SIG-M5 (cell line): ENCODE data around the gene METTL13.

Experiments used
- DNase-seq: peaks from one replicate; lab custom pipeline; 2025; lab: John Stamatoyannopoulos, UW

METTL13 gene

DNA sequence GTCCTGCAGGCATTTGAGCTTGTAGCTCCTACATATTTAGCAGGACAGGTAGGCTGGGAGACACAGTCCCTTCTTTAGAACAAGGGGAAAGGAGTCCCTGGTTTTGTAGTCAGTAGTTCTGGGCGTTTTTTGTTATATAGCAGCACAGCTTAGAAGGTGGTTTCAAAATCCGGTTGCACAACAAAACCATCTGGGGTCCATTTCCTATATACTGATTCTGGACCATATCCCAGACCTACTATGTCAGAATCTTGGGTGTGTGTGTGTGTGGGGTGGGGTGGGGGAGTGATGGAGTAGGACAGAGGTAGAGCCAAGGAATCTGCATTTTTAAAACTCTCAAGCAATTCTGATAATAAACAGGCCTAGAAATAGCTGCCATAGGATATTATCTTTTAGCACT lies 21.6 kb downstream of the METTL13 start:
- no peak for DNase-seq

DNA sequence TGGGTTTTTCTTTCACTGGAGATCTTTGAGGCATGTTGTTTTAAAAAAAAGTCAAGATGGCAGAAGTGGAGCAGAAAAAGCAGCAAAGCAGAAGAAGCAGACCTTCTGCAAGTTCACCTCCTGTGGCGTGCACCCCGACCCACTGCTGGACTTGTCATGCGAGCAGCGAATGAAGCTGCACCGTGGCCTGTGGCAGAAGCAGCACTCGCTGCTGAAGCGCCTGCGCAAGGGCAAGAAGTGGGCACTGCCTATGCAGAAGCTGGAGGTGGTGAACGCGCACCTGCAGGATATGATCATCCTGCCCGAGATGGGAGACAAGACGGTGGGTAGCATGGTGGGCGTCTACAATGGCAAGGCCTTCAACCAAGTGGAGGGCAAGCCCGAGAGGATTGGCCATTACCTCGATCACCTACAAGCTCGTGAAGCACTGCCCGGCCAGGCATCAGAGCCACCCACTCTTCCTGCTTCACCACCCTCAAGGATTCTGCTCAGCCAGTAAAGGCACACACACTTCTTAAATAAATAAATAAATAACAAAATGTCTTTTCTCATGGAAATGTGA lies 22.1 kb downstream of the METTL13 start:
- no peak for DNase-seq

DNA sequence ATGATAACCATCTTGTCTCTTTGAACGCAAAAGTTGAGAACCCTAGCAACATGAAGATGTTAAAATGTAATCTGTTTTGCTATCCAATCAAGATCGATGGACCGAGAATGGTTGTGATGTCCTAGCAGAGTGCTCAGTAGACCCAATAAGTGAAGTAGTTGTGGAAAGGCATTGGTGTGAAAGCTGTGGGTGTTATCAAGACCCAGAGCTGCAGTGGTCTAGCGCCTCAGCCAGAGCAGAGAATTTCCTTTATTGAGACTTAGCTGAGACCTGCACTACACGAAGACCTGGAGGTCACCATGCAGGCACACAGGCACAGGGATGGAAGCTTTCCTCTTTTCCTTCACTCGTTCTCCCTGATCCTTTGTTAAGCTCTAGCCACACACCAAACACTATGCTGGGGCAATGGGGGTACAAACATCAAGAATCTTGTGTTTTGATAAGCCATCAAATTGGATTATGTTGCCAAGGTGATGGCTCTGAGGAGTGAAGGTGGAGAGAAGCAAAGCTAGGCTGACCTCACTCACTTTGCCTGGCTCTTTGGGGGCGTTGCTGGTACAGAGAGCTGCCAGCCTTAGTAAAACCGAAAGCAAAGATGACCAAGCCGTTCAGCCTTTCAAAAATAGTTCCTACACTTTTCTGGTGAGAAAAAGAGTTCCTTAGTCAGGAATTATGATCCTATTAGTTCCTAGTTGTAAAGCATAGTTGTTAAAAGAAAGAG lies 24.1 kb downstream of the METTL13 start:
- no peak for DNase-seq

DNA sequence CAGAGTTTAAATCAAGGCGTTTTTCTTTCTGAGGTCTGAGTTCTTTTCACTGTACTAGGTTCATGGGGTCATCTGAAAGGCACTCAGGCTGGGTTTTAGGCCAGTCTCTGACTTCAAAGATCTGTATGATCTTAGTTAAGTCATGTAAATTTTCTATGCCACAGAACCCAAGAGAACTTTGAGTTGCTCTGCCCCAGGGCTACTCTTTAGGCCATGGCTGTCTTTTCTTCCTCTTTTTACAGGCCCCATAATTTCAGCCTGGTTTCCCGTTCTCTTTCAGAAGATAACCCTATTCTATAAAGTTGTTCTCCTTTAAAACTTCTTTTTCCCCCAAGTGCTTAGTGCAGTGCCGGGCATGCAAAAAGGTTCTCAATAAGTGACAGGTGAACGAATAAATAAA lies 26.1 kb downstream of the METTL13 start:
- DNase-seq = no peak

DNA sequence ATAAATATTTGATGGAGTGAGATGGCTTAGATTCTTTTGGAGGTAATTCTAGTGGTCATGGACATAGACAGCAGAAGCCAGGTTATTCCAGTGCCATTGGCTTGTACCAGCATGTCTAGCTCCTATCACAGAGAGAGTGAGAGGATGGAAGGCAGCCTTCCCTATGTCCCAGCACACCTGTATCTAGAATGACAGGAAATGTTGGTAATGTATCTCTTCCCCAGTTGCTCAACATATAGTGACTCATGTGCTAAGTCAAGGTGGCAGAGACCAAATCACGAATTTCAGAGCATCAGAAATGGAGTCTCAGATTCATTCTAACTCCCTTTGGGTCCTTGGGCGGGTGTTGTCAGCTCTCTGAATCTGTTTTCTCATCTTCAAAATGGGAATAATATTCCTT lies 28.4 kb downstream of the METTL13 start:
- no peak for DNase-seq

DNA sequence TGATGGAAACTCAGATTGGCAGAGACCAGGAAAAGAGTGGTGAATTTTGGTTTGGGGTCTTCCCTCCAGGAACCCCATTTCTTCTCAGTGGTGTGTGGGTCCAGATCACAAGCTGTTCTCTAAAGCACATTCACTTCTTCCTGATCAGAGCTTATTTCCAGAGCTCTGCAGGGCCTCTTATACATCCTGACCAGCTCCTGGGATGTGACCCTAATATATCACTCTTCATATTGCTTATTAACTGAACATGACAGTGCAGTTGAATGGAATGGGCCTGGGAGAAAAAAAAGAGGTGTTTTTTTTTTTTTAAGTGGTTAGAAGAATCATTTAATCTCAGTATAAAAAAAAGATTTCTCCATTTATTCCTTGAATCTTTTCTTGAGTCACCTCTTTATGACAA lies 30.2 kb downstream of the METTL13 start:
- DNase-seq = no peak

DNA sequence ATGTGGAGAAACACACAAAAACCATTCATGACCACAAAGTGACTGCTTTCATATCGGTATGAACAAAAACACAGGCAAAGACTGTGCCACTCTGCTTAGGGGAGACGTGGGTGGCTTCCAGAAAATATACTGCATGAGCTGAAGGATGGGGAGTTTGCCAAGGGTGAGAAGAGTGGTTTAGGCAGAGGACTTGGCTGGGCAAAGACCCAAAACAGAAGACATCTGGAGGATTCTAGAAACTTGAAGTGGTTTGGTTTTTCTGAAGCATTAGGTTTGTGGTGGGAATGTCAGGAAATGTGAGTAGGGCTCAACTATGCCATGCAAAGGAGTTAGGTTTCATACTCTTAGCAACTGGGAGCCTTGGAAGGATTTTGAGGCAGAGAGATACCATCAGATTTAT lies 33.2 kb downstream of the METTL13 start:
- DNase-seq = no peak

DNA sequence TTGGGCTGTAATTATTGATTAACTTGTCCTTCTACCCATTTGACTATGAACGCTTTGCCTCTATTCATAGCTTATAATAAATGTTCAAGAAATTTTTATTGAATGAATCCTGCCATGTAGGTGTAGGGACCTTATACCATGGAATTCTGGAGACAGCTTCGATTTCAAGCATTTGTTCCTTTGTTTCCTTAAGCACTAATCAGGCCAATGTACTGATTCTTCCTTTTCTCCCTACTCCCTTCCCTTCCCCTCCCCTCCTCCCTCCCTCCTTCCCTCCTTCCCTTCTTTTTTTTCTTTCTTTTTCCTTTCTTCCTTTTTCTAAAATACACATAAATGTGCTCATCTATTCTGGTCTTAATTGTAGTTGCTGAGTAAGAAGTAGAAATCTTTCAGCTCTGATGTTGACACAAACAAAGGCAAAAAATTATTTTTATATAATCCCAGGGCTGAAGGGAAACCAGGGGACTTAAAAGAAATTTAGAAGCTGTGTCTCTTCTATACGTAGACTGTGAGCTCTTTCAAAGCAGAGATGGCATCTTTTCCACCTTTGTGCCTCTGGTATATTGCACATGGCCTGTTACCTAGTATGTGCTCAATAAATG lies 34.9 kb downstream of the METTL13 start:
- no peak for DNase-seq

DNA sequence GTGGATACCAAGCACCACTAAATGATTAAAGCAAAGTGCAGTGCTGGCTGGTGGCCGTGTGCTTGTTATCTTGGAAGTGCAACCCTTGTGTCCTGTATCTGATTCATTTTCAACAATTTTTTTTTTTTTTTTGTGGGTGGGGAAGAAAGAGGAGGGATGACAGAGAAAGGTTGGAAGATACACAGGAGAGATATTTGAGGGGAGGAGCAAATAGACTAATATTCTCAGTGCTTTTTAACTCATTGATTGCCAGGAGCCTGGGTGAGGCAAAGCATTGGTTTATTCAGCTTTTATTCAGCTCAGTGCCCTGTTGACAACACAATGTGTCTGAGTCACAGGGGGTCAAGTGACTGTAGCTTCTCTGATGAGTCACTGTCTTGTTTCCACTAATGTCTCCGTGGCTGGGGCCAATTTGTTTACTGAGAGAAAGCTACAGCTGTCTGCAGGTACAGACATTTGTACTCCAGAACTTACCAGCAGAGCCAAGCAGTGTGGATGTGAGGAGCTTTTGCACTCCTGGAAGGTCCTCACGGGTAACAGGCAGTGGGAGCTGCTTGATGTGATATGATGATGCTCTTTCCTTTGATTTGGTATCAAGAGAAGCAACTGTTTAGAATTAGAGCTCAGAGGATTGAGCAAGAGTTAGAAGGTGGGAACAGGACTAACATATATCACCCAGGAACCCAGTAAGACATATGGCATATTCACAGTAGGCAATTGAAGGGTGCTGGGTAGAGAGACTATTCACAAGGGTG lies 36.2 kb downstream of the METTL13 start:
- no peak for DNase-seq

DNA sequence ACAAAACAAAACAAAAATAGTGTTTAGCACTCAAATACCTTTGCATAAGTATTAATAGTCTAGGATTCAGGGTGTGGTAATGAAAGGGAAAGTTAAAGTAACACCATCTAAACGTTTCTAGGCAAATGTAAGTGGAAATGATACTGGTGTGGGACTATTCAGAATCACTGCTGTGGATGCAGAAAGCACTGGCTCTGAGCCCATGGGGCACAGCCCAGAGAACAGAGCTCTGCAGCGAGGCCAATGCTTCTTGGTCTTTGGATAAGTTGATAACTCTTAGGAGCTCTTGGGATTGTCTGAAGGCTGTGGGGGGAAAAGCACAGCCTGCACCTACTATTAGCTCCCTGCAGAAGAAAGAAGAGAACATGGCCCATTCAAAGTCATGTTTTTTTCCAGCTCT lies 38.5 kb downstream of the METTL13 start:
- no peak for DNase-seq

DNA sequence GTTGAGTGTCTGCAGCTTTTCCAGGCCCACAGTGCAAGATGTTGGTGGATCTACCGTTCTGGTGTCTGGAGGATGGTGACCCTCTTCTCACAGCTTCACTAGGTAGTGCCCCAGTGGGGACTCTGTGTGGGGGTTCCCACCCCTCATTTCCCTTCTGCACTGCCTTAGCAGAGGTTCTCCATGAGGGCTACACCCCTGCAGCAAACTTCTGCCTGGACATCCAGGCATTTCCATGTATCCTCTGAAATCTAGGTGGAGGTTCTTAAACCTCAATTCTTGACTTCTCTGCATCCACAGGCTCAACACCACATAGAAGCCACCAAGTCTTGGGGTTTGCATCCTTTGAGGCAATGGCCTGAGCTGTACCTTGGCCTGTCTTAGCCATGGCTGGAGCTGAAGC lies 45.5 kb downstream of the METTL13 start:
- no peak for DNase-seq

DNA sequence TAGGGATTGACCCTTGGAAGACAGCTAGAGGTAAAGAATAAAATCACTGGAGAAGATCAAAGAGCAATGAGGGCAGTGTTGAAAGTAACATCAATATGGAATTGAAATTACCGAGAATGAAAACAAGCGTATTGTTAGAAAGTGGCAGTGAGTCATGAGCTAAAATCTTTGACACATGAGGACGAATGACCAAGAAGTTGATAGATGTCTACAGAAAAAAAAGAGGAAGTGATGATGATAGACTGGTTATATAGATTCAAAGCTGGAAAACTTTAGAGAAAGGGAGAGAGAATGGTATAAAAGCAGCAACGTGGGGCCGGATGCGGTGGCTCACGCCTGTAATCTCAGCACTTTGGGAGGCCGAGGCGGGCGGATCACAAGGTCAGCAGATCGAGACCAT lies 47.3 kb downstream of the METTL13 start:
- DNase-seq = peak; percentile 17

DNA sequence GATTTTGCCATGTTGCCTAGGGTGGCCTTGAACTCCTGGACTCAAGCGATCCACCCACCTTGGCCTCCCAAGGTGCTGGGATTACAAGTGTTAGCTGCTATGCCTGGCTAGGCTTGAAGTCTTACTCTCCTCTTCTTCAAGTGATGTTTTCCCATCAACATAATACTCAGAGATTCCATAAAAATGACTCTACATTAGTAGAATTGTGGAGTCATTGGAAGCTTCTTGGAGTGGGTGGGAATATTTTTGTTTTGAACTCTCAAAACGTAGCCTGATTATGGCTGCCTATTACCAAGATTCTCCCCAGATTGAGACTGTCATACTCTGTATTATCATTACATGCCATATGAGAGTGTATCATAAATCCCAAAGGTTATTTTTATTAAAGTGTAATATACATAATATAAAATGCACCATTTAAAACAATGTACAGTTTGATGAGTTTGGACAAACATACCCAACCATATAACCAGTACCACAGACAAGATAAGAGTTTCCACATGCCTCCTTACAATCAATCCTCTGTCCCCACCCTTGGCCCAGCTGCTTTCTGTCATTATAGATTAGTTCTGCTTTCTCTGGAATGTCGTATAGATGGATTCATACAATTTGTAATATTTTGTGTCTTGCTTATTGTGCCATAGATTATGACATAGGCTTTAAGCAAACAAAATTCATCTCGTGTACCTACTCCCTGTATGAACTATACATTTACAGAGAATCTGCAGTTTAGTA lies 51.8 kb downstream of the METTL13 start:
- DNase-seq = no peak

DNA sequence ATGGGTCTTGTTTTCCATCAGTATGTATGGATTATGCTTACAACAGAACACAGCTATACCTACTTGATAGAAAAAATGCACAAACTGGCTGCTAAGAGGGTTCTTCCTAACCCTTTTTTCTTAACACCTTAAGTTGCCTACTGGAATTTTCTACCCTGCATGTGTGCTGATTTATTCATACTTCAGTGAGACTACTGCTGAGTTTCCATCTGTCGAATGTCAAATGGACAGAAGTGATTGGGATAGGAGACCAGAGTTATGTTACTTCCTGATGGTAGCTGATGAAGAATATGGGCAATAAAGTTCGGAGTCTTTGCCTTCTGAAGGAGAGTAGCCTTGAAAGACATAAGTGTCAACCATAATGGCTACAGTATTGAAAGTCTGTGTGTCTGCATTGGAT lies 53.4 kb downstream of the METTL13 start:
- no peak for DNase-seq

DNA sequence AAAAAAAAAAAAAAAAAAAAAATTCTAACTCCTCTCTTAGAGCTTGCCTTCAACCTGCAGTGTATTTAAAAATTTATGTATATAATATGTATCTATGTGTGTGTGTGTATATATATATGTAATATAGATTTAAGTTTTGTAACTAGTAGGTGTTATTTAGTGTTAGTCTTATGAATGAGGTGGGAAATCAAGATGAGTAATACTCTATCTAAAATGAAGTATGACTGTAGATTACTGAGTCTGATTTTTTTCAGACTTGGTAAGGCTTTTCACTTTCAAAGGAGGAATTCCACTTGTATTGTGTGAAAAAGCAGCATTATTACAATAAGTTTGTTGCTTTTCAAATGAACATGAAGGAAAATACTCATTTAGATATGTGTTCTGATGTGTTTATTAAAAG lies 54.4 kb downstream of the METTL13 start:
- no peak for DNase-seq

DNA sequence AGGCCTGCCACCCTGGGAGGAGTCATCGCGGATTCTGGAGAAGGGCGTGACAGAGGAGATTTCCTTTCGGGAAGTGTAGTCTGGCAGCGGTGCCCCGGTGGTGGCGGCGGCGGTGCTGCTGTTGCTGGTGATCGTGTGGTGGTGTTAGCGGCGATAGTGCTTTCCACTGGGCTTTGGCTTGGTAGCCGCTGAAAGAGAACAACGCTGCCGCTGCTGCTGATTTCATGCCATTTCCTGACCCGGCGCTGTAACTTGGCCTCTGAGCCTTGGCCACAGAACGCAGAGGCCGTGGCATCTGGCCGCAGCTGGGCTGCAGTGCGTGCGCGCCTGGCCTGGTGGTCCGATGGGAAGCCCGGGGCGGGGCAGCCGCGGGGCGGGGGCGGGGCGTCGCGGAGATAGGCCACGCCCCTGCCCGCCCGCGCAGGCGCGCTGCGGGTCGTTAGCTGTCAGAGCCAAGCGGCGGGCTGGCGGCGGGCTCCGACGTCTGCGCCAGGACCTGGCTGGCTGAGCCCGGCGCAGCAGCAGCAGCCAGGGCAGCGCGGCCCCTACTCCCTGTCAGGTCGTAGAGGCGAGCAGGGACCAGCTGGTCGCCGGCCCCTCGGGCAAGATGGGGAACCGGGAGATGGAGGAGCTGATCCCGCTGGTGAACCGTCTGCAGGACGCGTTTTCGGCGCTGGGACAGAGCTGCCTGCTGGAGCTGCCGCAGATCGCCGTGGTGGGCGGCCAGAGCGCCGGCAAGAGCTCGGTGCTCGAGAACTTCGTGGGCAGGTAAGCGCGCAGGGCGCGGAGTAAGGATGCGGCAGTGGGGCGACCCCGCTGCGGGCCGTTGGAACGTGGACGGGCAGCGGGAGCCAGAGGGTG lies 59.8 kb downstream of the METTL13 start, which contains the start of gene DNM3:
Gene DNM3 (plus strand): TSS at position 449 of the 861 bp plus-strand sequence. CDS start 159 bp downstream, at position 608.
- DNase-seq = no peak

DNA sequence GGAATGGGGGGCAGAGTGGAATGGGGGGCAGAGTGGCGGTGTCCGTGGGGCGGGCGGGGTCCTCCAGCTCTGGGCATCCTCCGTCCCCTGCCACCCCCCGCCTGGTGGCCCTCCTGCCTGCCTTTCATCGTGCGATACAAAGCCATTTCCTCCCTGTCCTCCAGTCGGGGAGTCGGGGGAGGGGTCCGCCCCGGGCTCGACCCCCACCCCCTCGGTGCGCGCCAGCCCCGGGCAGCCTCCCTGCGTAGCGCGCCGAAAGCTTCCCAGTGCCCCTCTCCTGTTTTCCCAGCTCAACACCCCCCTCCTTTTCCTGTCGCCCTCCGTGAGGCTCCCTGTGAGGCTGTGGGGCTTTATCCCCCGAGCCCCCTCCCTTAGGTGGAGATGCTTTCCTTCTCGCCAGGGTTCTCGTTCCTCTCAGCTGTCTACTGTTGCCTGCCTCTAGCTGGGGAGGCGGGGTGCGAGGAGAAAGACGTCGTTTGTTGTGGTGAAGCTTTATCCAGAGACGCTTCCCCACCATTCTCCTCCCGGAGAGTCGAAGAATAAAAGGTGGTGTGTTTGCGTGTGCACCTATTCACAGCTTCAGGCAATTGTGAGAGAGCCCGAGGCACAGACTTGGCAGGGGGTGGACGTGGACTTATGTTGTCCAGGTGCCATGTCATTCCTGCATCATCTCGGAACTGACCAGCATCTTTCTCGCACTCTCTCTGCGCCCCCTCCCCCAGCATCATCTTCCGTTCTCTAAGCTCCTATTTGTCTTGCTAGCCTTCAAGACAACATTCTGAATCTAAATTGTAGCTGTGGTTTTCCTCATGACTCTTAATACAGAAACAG lies 60.7 kb downstream of the METTL13 start:
- no peak for DNase-seq

DNA sequence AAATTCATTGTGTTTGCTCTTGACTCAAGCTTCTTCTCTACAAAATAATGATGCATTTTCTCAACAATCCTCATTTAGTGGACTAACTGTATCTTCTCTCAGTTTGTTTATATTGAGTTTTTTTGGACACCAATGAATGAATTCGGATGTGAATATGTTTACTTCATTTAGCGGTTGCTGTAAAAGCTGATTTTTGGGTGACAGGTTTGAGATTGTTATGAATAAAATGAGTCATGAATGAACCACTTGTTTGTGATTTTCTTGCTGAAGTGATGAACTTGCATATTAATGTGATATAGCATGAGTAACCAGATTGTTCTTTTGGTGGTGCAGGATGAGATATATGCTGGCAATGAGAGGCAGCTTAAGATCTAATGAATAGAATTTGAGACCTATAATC lies 62.9 kb downstream of the METTL13 start:
- DNase-seq = no peak

DNA sequence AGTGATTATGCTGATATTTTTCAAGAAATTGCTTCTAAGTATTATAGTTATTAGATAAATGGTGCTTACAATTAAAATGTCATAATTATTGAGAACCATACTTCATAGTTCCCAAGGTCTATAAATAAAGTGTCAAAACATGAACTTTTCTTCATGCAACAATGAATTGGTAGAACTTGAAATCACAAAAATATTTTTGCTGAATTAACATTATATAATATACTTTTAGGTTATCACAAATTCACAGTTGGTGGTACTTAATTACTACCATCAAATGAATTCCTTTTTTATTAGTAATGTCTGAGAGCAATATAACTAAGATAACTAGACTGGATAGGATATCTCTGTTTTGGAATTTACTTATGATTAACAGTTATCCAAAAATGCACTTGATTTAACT lies 64.5 kb downstream of the METTL13 start:
- DNase-seq = no peak
